ENCODE measurements around the gene GP9. TPM values are rescaled to one million over a fixed set of nuclear protein-coding genes. Genes with fewer than 3 reads are reported as not detected.
"Not testable (repeated sequence)": the region's sequence is repeated elsewhere in the genome, so short reads cannot be mapped to it uniquely, and the experiment has no call there.

GP9 gene
- polyA plus RNA-seq, 1 donor from 2014 or later = not detected

DNA sequence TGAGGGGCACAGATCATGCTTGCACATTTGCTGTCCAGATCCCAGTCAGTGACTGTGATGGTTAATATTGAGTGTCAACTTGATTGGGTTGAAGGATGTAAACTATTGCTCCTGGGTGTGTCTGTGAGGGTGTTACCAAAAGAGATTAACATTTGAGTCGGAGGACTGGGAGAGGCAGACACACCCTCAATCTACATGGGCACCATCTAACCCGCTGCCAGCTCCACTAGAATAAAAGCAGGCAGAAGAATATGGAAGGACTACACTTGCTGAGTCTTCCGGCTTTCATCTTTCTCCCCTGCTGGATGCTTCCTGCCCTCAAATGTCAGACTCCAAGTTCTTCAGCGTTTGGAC lies 5.1 kb downstream of the GP9 start:
- Histone ChIP-seq H3K36me3 (ENCODE audit: insufficient read depth, low read length) (no peaks in the 10 kb centered on the region), H3F3A (ENCODE audit: insufficient read depth, low read length, poor library complexity, severe bottlenecking) (no peaks in the 10 kb centered on the region), H3K9me2 (ENCODE audit: insufficient read depth, low read length) (no peaks in the 10 kb centered on the region), H3K79me2 (replicated peaks; ENCODE audit: insufficient read depth, low read length) (no peaks in the 10 kb centered on the region), H3K9me3 (ENCODE audit: low read length) (no peaks in the 10 kb centered on the region), H3K27me3 (ENCODE audit: insufficient read depth, low read depth, low read length) (no peaks in the 10 kb centered on the region), H3K9ac (ENCODE audit: low read length) (no peak overlapping the region), H2AFZ (ENCODE audit: low read depth, low read length) (no peak overlapping the region), H3K4me2 (ENCODE audit: low read length) (no peak overlapping the region), H4K20me1 (ENCODE audit: insufficient read depth) (no peaks in the 10 kb centered on the region), H3K4me3 (ENCODE audit: low read length) (no peak overlapping the region), H3K27ac (ENCODE audit: low read length) (no peak overlapping the region)
- TF ChIP-seq RAD21 (conservative IDR thresholded peaks at IDR 0.05) (no peak), POLR2AphosphoS5 (IDR thresholded peaks at IDR 0.05) (no peak), EZH2 (IDR thresholded peaks at IDR 0.05; ENCODE audit: borderline replicate concordance, insufficient read depth, low read length, poor library complexity, severe bottlenecking) (no peak), SMC3 (conservative IDR thresholded peaks at IDR 0.05; ENCODE audit: poor library complexity) (no peak), REST (IDR thresholded peaks at IDR 0.05; ENCODE audit: borderline replicate concordance) (no peak), CTCF (IDR thresholded peaks at IDR 0.05; ENCODE audit: poor library complexity, severe bottlenecking) (no peak)

GRCh38 chr3:129067719-129068118 lies 7.1 kb downstream of the GP9 start:
- not testable (repeated sequence) for H4K20me1 ChIP-seq (ENCODE audit: insufficient read depth); H3K27me3 ChIP-seq (ENCODE audit: insufficient read depth, low read depth, low read length); H3F3A ChIP-seq (ENCODE audit: insufficient read depth, low read length, poor library complexity, severe bottlenecking); H3K36me3 ChIP-seq (ENCODE audit: insufficient read depth, low read length); H3K4me3 ChIP-seq (ENCODE audit: low read length); H3K4me2 ChIP-seq (ENCODE audit: low read length); H3K79me2 ChIP-seq (replicated peaks; ENCODE audit: insufficient read depth, low read length); H3K9me2 ChIP-seq (ENCODE audit: insufficient read depth, low read length); H3K27ac ChIP-seq (ENCODE audit: low read length); H3K9ac ChIP-seq (ENCODE audit: low read length); H2AFZ ChIP-seq (ENCODE audit: low read depth, low read length); H3K9me3 ChIP-seq (ENCODE audit: low read length)

GRCh38 chr3:129068291-129068886 lies 7.8 kb downstream of the GP9 start:
- Histone ChIP-seq H3K4me2 (ENCODE audit: low read length) (no peak overlapping the region), H3K4me3 (ENCODE audit: low read length) (no peak overlapping the region), H3K36me3 (ENCODE audit: insufficient read depth, low read length) (no peaks in the 10 kb centered on the region), H3F3A (ENCODE audit: insufficient read depth, low read length, poor library complexity, severe bottlenecking) (no peaks in the 10 kb centered on the region), H3K27me3 (ENCODE audit: insufficient read depth, low read depth, low read length) (no peaks in the 10 kb centered on the region), H3K9ac (ENCODE audit: low read length) (no peak overlapping the region), H3K79me2 (replicated peaks; ENCODE audit: insufficient read depth, low read length) (no peaks in the 10 kb centered on the region), H4K20me1 (ENCODE audit: insufficient read depth) (no peaks in the 10 kb centered on the region), H3K9me3 (ENCODE audit: low read length) (no peaks in the 10 kb centered on the region), H3K9me2 (ENCODE audit: insufficient read depth, low read length) (no peaks in the 10 kb centered on the region), H3K27ac (ENCODE audit: low read length) (no peak overlapping the region), H2AFZ (ENCODE audit: low read depth, low read length) (no peak overlapping the region)
- TF ChIP-seq MXI1 (conservative IDR thresholded peaks at IDR 0.05; ENCODE audit: poor library complexity, severe bottlenecking) (no peak), RAD21 (conservative IDR thresholded peaks at IDR 0.05) (no peak), POLR2AphosphoS5 (IDR thresholded peaks at IDR 0.05) (no peak), EP300 (conservative IDR thresholded peaks at IDR 0.05; ENCODE audit: poor library complexity, severe bottlenecking) (no peak), TAF1 (IDR thresholded peaks at IDR 0.05; ENCODE audit: low read depth) (no peak), CTCF (IDR thresholded peaks at IDR 0.05; ENCODE audit: poor library complexity, severe bottlenecking) (no peak), SMC3 (conservative IDR thresholded peaks at IDR 0.05; ENCODE audit: poor library complexity) (no peak), EZH2 (IDR thresholded peaks at IDR 0.05; ENCODE audit: borderline replicate concordance, insufficient read depth, low read length, poor library complexity, severe bottlenecking) (no peak), REST (IDR thresholded peaks at IDR 0.05; ENCODE audit: borderline replicate concordance) (no peak)
